NCI-H446 treated with DMSO at 0.1 percent for 48 hours (cell line): ENCODE measurements around the gene HDAC5.
"Not testable (repeated sequence)": the region's sequence is repeated elsewhere in the genome, so short reads cannot be mapped to it uniquely, and the experiment has no call there.

Experiments used
- DNase-seq: peaks from one replicate; lab custom pipeline; 2025; lab: John Stamatoyannopoulos, UW

Gene HDAC5

GRCh38 chr17:44123356-44124117 is at the start of gene HDAC5:
TSS of gene HDAC5 (minus strand) at chr17:44123641. CDS start at chr17:44117515, 6,126 bp downstream.
- peak; percentile 83 for DNase-seq

GRCh38 chr17:44171931-44172455 is 48.6 kb upstream of the HDAC5 start:
- DNase-seq: no peak

GRCh38 chr17:44170499-44171201 is 47.2 kb upstream of the HDAC5 start, which contains the start of gene ASB16:
TSS of gene ASB16 (plus strand) at chr17:44170704. CDS start at chr17:44170790, 86 bp downstream.
- DNase-seq: no peak

GRCh38 chr17:44170135-44170498 is 46.7 kb upstream of the HDAC5 start:
- DNase-seq: no peak

- no peak for DNase-seq
Observed at GRCh38 chr17:44167181-44167861, 43.9 kb upstream of the HDAC5 start.

GRCh38 chr17:44164476-44164875 is 41.0 kb upstream of the HDAC5 start:
- DNase-seq: no peak

- no peak for DNase-seq
Observed at GRCh38 chr17:44159519-44160210, 36.2 kb upstream of the HDAC5 start.

GRCh38 chr17:44155488-44155887 is 32.0 kb upstream of the HDAC5 start:
- DNase-seq: no peak

GRCh38 chr17:44152875-44153274 is 29.4 kb upstream of the HDAC5 start:
- DNase-seq: no peak

- DNase-seq: no peak
Observed at GRCh38 chr17:44149750-44150329, 26.4 kb upstream of the HDAC5 start.

GRCh38 chr17:44149066-44149465 is 25.6 kb upstream of the HDAC5 start:
- DNase-seq: not testable (repeated sequence)

GRCh38 chr17:44147812-44148211 is 24.4 kb upstream of the HDAC5 start:
- DNase-seq: no peak

- DNase-seq: no peak
Observed at GRCh38 chr17:44146375-44147346, 23.2 kb upstream of the HDAC5 start.

GRCh38 chr17:44144966-44145739 is 21.7 kb upstream of the HDAC5 start:
- DNase-seq: no peak

- not testable (repeated sequence) for DNase-seq
Observed at GRCh38 chr17:44143921-44144320, 20.5 kb upstream of the HDAC5 start.

GRCh38 chr17:44137891-44138709 is 14.7 kb upstream of the HDAC5 start:
- DNase-seq: peak; percentile 84

- no peak for DNase-seq
Observed at GRCh38 chr17:44134752-44135568, 11.5 kb upstream of the HDAC5 start.
